GM23338 (cell line): ENCODE data around the gene DAPK1. TPM values are rescaled to one million over a fixed set of nuclear protein-coding genes. Genes with fewer than 3 reads are reported as not detected.

Experiments
- ATAC-seq: fragments of 200-7000 bp; cut with Tn5 transposase; 3 replicates; pipeline ENCODE4 v1.9.1; 2020
- DNase-seq: peaks from one replicate; pipeline ENCODE4 v3.0.0-alpha.2; 2015; ENCODE audit warnings: low spot score
- H2AFZ ChIP-seq: fragments of 200-600 bp; sonication (generic); 2 replicates; pipeline ENCODE4 v1.8.0; 2016; ENCODE audit warnings: antibody characterized with exemption, mild to moderate bottlenecking, moderate library complexity
- H3F3A ChIP-seq: fragments of 200-600 bp; sonication (generic); replicated peaks from 2 replicates; pipeline ENCODE4 v1.8.0; 2017; ENCODE audit warnings: antibody characterized with exemption, mixed run types, low read depth
- H3K27ac ChIP-seq: fragments of 200-600 bp; sonication (generic); 2 replicates; pipeline ENCODE4 v1.6.1; 2016; ENCODE audit warnings: low read depth
- H3K27me3 ChIP-seq: fragments of 200-600 bp; sonication (generic); 2 replicates; pipeline ENCODE4 v1.8.0; 2016; ENCODE audit warnings: mild to moderate bottlenecking, mixed run types, moderate library complexity; ENCODE audit not compliant: insufficient read depth
- H3K36me3 ChIP-seq: fragments of 200-600 bp; sonication (generic); 2 replicates; pipeline ENCODE4 v1.8.0; 2016; ENCODE audit warnings: mild to moderate bottlenecking; ENCODE audit not compliant: insufficient read depth
- H3K4me1 ChIP-seq: fragments of 200-600 bp; sonication (generic); 2 replicates; pipeline ENCODE4 v1.8.0; 2016; ENCODE audit warnings: mild to moderate bottlenecking, moderate library complexity; ENCODE audit not compliant: insufficient read depth
- H3K4me2 ChIP-seq: fragments of 200-600 bp; sonication (generic); 2 replicates; pipeline ENCODE4 v1.7.1; 2017; ENCODE audit warnings: mixed run types
- H3K4me3 ChIP-seq: fragments of 200-600 bp; sonication (generic); 2 replicates; pipeline ENCODE4 v1.6.1; 2016; ENCODE audit warnings: mixed run types
- H3K79me2 ChIP-seq: fragments of 200-600 bp; sonication (generic); replicated peaks from 2 replicates; pipeline ENCODE4 v1.8.0; 2017; ENCODE audit warnings: mild to moderate bottlenecking; ENCODE audit not compliant: insufficient read depth
- H3K9me2 ChIP-seq: fragments of 200-600 bp; sonication (generic); 2 replicates; pipeline ENCODE4 v1.8.0; 2017; ENCODE audit not compliant: insufficient read depth
- H4K20me1 ChIP-seq: fragments of 200-600 bp; sonication (generic); replicated peaks from 2 replicates; pipeline ENCODE4 v1.8.0; 2017; ENCODE audit warnings: mild to moderate bottlenecking; ENCODE audit not compliant: insufficient read depth
- H3K27ac Mint-ChIP-seq: 2 replicates; pipeline ENCODE4 v1.8.0; 2020; ENCODE audit warnings: inconsistent platforms, mild to moderate bottlenecking, moderate library complexity, mixed read lengths
- H3K27me3 Mint-ChIP-seq: 3 replicates; pipeline ENCODE4 v1.8.0; 2022; ENCODE audit warnings: low read depth, mild to moderate bottlenecking, moderate library complexity, mixed read lengths, inconsistent platforms; ENCODE audit not compliant: insufficient read depth, poor library complexity
- H3K36me3 Mint-ChIP-seq: 3 replicates; pipeline ENCODE4 v1.8.0; 2021; ENCODE audit warnings: low read depth, mild to moderate bottlenecking, inconsistent platforms, moderate library complexity, mixed read lengths
- H3K4me1 Mint-ChIP-seq: 3 replicates; pipeline ENCODE4 v1.8.0; 2020; ENCODE audit warnings: mild to moderate bottlenecking, inconsistent platforms, mixed read lengths
- H3K4me3 Mint-ChIP-seq: 3 replicates; pipeline ENCODE4 v1.8.0; 2021; ENCODE audit warnings: moderate library complexity, mild to moderate bottlenecking, inconsistent platforms, mixed read lengths
- H3K9me3 Mint-ChIP-seq: 3 replicates; pipeline ENCODE4 v1.8.0; 2020; ENCODE audit warnings: moderate library complexity, mild to moderate bottlenecking, inconsistent platforms, mixed read lengths
- CREB1 ChIP-seq: fragments of 250-450 bp; sonication (Bioruptor Pico); IDR thresholded peaks from 2 replicates; pipeline ENCODE4 v1.5.0; 2020; ENCODE audit warnings: low read depth, mild to moderate bottlenecking, moderate library complexity
- CTCF ChIP-seq, 2 experiments: fragments of 200-600 bp in 1 of 2; sonication (generic) in 1 of 2; conservative IDR thresholded peaks; 2 replicates each; pipeline versions ENCODE4 v1.5.1 to v1.6.1; 2016 to 2017; ENCODE audit warnings: antibody characterized with exemption in 2 of 2, low read depth in 2 of 2, mild to moderate bottlenecking in 2 of 2, moderate library complexity in 1 of 2
- EZH2 ChIP-seq: fragments of 200-600 bp; sonication (generic); IDR thresholded peaks from one replicate; pipeline ENCODE4 v1.8.0; 2017; ENCODE audit warnings: antibody characterized with exemption, mild to moderate bottlenecking, low read depth; ENCODE audit not compliant: unreplicated experiment
- EZH2phosphoT487 ChIP-seq: fragments of 200-600 bp; sonication (generic); IDR thresholded peaks from one replicate; pipeline ENCODE4 v1.8.1; 2018; ENCODE audit warnings: antibody characterized with exemption; ENCODE audit not compliant: unreplicated experiment
- NANOG ChIP-seq: IDR thresholded peaks from 2 replicates; pipeline ENCODE4 v1.6.1; 2016; ENCODE audit warnings: antibody characterized with exemption, borderline replicate concordance
- POLR2AphosphoS5 ChIP-seq: IDR thresholded peaks from 2 replicates; pipeline ENCODE4 v1.6.1; 2016; ENCODE audit warnings: antibody characterized with exemption, low read depth
- REST ChIP-seq: IDR thresholded peaks from one replicate; pipeline ENCODE4 v1.6.1; 2018; ENCODE audit warnings: antibody characterized with exemption; ENCODE audit not compliant: unreplicated experiment
- STAT1 ChIP-seq: IDR thresholded peaks from one replicate; pipeline ENCODE4 v1.6.1; 2016; ENCODE audit warnings: antibody characterized with exemption; ENCODE audit not compliant: unreplicated experiment
- ZNF114 ChIP-seq: fragments of 250-450 bp; sonication (Bioruptor Pico); IDR thresholded peaks from 2 replicates; pipeline ENCODE4 v1.5.0; 2020; ENCODE audit warnings: mild to moderate bottlenecking, moderate library complexity
- polyA plus RNA-seq: library from polyadenylated mRNA; unstranded; fragments of >200 nt; fragmentation: Nextera tagmentation; extraction: Ambion mirVana; gene quantifications from 2 replicates; pipeline ENCODE4 v1.2.1, GENCODE V29; 2016
- total RNA-seq: library from RNA; depleted of rRNA; stranded (reverse); fragments of >200 nt; shearing (Covaris generic); gene quantifications from 2 replicates; pipeline ENCODE4 v1.2.3, GENCODE V29; 2014

DAPK1 gene
- total and polyA plus RNA-seq, 2 experiments from 2014 or later, result 37.0 to 134 TPM

- Histone ChIP-seq H3F3A (no peaks in the 10 kb centered on the region), H3K4me1 (0 out of 2 replicates have a peak, but pooled peaks cover 4% of the 10 kb centered on the region), H3K4me2 (no peak overlapping the region), H3K27me3 (no peaks in the 10 kb centered on the region), H2AFZ (no peak overlapping the region), H3K36me3 (peaks cover 20% of the 10 kb centered on the region), H3K79me2 (peaks cover 30% of the 10 kb centered on the region), H4K20me1 (no peaks in the 10 kb centered on the region; the same call in none of the 2 replicates), H3K27ac (no peak overlapping the region), H3K9me2 (no peaks in the 10 kb centered on the region), H3K4me3 (no peak overlapping the region)
- H3K4me1 Mint-ChIP-seq, result peaks cover 14% of the 10 kb centered on the region
- no peak overlapping the region for H3K4me3 Mint-ChIP-seq
- DNase-seq (no peak), ATAC-seq (peak; percentile 18; the same call in 2 of the 3 replicates)
- TF ChIP-seq CTCF (conservative IDR thresholded peaks at IDR 0.05; ENCODE audit: low read depth in 2 of 2), result no peak
- peak overlapping the region; percentile 83 for H3K27ac Mint-ChIP-seq
- H3K36me3 Mint-ChIP-seq, result peaks cover 71% of the 10 kb centered on the region
- no peaks in the 10 kb centered on the region for H3K9me3 Mint-ChIP-seq
- peaks cover 1% of the 10 kb centered on the region for H3K27me3 Mint-ChIP-seq
Observed at GRCh38 chr9:87685871-87686519, 188.3 kb downstream of the DAPK1 start.

- ATAC-seq (no peak), DNase-seq (no peak)
- H3K9me3 Mint-ChIP-seq, result no peaks in the 10 kb centered on the region
- no peak overlapping the region for H3K4me3 Mint-ChIP-seq
- Histone ChIP-seq H3K27ac (no peak overlapping the region), H3K4me1 (0 out of 2 replicates have a peak, but pooled peaks cover 4% of the 10 kb centered on the region), H2AFZ (no peak overlapping the region), H3K4me2 (no peak overlapping the region), H3K79me2 (peaks cover 36% of the 10 kb centered on the region), H4K20me1 (no peaks in the 10 kb centered on the region; the same call in none of the 2 replicates), H3K27me3 (no peaks in the 10 kb centered on the region), H3K4me3 (no peak overlapping the region), H3K9me2 (no peaks in the 10 kb centered on the region), H3F3A (no peaks in the 10 kb centered on the region), H3K36me3 (peaks cover 16% of the 10 kb centered on the region)
- H3K27me3 Mint-ChIP-seq, result peaks cover 1% of the 10 kb centered on the region
- no peak overlapping the region for H3K27ac Mint-ChIP-seq
- H3K4me1 Mint-ChIP-seq, result peaks cover 14% of the 10 kb centered on the region
- peaks cover 67% of the 10 kb centered on the region for H3K36me3 Mint-ChIP-seq
- TF ChIP-seq ZNF114 (CRISPR knock-in tag) (no peak), POLR2AphosphoS5 (no peak)
Observed at GRCh38 chr9:87686520-87687090, 188.9 kb downstream of the DAPK1 start.

GRCh38 chr9:87687207-87687606 lies 189.5 kb downstream of the DAPK1 start:
- H3K36me3 Mint-ChIP-seq, result peaks cover 66% of the 10 kb centered on the region
- Histone ChIP-seq H3K27ac (no peak overlapping the region), H3K9me2 (no peaks in the 10 kb centered on the region), H3K4me2 (no peak overlapping the region), H3K4me1 (0 out of 2 replicates have a peak, but pooled peaks cover 4% of the 10 kb centered on the region), H3K36me3 (peaks cover 10% of the 10 kb centered on the region), H3F3A (no peaks in the 10 kb centered on the region), H3K27me3 (no peaks in the 10 kb centered on the region), H2AFZ (no peak overlapping the region), H3K4me3 (no peak overlapping the region), H3K79me2 (peaks cover 42% of the 10 kb centered on the region), H4K20me1 (no peaks in the 10 kb centered on the region; the same call in none of the 2 replicates)
- peaks cover 1% of the 10 kb centered on the region for H3K27me3 Mint-ChIP-seq
- H3K27ac Mint-ChIP-seq, result no peak overlapping the region
- H3K4me3 Mint-ChIP-seq, result no peak overlapping the region
- H3K9me3 Mint-ChIP-seq, result no peaks in the 10 kb centered on the region
- DNase-seq (no peak), ATAC-seq (no peak)
- H3K4me1 Mint-ChIP-seq, result peaks cover 14% of the 10 kb centered on the region
- no peak for TF ChIP-seq NANOG
- no peak for TF ChIP-seq EZH2
- TF ChIP-seq POLR2AphosphoS5, result no peak
- no peak for TF ChIP-seq CTCF (conservative IDR thresholded peaks at IDR 0.05; ENCODE audit: low read depth in 2 of 2)
- TF ChIP-seq CREB1 (CRISPR knock-in tag), result no peak
- no peak for TF ChIP-seq EZH2phosphoT487
- TF ChIP-seq STAT1, result no peak
- TF ChIP-seq REST, result no peak
